ENCODE results near the gene MUC2.

The MUC2 gene

GRCh38 chr11:1073851-1074243, 827 bp upstream of the MUC2 start:
- DNase-seq = no peak

DNA sequence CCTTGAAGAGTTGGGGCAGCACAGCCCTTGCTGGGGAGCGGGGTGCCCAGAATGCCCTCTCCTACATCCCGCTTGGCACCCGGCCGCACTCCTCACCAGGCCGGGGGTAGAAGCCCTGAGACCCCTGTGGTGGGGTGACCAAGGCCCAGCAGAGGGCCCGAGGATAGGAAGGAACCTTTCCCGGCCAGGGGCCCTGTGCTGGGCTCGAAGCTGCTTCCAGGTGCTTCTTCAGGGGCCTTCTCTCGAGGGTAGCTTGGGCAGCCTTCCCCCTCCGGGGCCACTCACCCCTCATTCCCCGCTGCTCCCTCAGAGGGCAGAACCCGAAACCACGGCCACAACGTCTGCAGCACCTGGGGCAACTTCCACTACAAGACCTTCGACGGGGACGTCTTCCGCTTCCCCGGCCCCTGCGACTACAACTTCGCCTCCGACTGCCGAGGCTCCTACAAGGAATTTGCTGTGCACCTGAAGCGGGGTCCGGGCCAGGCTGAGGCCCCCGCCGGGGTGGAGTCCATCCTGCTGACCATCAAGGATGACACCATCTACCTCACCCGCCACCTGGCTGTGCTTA, 752 bp downstream of the MUC2 start:
- no peak for DNase-seq

DNA sequence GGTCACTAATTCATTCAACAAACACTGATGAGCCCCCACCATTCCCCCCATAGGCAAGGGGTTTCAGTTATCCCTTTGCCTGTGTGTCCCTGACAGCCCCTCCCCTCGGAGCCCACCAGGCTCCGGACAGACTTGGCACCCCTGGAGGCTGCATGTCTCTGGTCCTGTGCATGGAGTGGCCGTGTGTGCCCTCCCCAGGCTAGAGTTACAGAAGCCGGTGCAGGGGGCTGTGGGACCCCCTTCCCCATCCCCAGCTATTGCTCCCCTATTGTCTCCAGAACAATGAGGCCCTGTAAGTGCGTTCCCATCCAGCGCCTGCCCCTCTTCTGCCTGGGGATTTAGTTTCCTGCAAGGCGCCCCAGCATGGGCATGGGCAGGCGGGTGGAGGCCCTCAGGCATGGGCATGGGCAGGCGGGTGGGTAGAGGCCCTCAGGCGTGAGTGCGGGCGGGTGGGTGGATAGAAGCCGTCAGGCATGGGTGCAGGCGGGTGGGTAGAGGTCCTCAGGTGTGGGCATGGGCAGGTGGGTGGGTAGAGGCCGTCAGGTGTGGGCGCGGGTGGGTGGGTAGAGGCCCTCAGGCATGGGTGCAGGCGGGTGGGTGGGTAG, 1.5 kb downstream of the MUC2 start:
- no peak for DNase-seq

- DNase-seq = no peak
These were observed 2.4 kb downstream of the MUC2 start for GRCh38 chr11:1077033-1077416.

DNA sequence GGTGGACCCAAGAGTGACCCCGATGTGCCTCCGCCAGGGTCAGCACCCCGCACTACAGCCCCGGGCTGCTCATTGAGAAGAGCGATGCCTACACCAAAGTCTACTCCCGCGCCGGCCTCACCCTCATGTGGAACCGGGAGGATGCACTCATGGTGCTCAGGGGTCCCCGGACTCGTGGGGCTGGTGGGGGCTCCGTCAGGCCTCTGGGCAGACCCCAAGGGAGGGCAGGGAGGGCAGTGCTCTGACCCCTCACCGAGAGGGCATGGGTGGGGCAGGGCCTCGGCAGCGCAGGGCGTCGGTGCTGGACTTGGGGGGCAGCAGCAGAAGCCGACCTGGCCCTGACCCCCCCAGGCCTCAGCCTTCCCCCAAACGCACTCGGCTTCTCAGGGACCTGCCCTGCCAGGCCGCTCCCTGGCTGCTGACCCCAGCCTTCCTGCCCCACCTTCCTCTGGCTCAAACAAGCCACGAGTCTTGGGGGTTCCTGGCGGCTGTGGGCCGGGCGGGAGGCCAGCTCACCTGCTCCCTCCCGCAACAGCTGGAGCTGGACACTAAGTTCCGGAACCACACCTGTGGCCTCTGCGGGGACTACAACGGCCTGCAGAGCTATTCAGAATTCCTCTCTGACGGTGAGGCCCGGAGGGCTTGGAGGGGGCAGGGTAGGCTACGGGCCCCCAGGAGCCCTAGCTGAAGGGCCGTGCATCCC, 2.9 kb downstream of the MUC2 start:
- no peak for DNase-seq

DNA sequence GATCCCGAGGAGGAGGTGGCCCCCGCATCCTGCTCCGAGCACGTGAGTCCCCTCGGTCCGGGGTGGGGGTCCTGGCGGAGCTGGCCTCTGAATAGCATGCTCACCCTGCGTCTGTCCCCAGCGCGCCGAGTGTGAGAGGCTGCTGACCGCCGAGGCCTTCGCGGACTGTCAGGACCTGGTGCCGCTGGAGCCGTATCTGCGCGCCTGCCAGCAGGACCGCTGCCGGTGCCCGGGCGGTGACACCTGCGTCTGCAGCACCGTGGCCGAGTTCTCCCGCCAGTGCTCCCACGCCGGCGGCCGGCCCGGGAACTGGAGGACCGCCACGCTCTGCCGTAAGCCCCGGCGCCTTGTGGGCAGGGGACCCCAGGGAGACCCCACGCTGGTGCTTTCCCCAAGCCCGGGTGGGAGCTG, 3.5 kb downstream of the MUC2 start:
- DNase-seq = no peak

GRCh38 chr11:1081601-1082311, 7.1 kb downstream of the MUC2 start:
- DNase-seq = no peak

- no peak for DNase-seq
These were observed 7.7 kb downstream of the MUC2 start for GRCh38 chr11:1082346-1082727.

GRCh38 chr11:1082728-1083620, 8.3 kb downstream of the MUC2 start:
- no peak for DNase-seq

- DNase-seq = no peak
These were observed 9.2 kb downstream of the MUC2 start for GRCh38 chr11:1083621-1084551.

DNA sequence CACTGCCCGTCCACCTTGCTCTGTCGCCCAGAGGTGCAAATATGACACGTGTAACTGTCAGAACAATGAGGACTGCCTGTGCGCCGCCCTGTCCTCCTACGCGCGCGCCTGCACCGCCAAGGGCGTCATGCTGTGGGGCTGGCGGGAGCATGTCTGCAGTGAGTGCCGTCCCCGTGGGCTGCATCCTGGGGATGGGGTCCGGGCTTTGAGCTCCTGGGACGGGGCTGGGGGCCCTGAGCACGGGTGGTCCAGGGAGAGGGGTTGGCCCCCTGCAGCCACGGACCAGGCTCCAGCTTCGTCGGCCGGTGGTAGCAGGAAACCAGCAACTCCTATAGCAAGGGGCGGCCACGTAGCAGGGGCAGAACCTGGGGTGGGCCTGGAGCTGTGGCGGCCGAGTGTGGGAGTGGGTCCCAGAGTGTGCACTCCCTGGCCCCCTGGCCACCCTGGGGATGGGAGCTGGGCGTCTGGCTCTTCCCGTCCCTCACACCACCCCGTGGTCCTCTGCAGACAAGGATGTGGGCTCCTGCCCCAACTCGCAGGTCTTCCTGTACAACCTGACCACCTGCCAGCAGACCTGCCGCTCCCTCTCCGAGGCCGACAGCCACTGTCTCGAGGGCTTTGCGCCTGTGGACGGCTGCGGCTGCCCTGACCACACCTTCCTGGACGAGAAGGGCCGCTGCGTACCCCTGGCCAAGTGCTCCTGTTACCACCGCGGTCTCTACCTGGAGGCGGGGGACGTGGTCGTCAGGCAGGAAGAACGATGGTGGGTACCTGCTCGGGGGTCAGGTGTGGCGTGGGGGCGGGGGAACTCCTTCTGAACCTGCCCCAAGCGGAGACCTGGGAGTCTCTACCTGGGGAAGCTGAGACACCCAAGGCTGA, 10.1 kb downstream of the MUC2 start:
- DNase-seq = no peak

DNA sequence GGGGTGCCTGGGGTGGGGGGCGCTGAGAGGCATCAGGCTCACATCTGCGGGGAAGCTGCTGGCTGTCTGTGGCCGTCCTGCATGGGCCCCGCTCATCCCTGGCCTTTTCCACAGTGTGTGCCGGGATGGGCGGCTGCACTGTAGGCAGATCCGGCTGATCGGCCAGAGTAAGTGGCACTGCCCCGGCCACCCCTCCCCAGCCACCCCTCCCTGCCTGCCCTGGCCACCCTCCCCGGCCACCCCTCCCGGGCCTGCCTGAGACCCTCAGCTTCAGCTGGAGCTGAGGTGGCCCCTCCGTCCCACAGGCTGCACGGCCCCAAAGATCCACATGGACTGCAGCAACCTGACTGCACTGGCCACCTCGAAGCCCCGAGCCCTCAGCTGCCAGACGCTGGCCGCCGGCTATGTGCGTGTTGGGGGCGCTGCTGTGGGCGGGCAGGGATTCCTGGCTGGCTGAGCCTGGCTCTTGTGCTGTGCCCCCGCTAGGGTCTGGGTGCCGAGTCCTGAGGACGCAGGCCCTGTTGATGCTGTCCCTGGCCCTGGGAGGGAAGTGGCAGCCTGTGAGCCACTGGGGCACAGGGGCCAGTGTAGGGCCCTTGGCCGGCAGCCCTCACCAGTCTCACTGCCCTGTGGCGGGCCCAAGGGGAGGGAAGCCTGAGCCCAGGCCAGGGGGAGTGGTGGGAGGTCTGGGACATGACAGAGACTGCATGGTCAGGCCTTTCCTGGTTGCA, 10.9 kb downstream of the MUC2 start:
- no peak for DNase-seq

- no peak for DNase-seq
These were observed 11.8 kb downstream of the MUC2 start for GRCh38 chr11:1086171-1087102.

- no peak for DNase-seq
These were observed 12.7 kb downstream of the MUC2 start for GRCh38 chr11:1087279-1087960.

- no peak for DNase-seq
These were observed 13.6 kb downstream of the MUC2 start for GRCh38 chr11:1087961-1088926.

DNA sequence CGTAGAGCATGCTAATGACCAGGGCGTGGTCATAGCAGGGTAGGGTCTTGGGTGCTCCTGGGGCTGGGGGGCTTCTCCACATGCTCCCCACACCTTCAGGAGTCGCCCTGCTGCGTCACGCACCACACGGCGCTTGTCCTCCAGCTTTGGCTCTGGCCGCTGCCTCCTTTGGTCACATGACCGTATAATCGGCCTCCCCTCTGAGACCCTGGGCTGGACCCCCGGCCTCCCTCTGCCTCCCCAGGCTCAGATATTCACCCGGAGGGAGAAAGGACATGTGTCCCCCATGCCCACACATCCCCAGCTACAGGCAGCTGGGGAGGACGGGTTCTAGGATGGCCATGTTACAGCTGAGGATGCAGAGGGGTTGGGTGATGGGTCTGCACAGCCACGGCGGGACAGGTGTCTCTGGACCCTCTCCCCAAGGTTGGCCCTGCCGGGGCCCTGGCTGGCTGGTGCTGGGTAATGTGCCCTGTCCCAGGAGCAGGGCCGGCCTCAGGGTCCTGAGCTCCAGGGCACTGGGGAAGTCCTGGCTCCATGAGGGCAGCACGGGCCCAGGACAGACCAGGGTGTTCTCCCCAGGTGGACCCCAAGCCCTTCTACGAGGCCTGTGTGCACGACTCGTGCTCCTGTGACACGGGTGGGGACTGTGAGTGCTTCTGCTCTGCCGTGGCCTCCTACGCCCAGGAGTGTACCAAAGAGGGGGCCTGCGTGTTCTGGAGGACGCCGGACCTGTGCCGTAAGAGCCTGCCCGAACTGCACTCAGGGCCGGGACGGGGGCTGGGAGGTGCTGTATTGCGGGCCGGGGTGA, 14.5 kb downstream of the MUC2 start:
- DNase-seq = no peak

Data from SIG-M5 (cell line).